ENCODE results near the gene ANKRD37.
A peak's percentile ranks its signal among the peaks of the same experiment; 100 is the strongest.

ANKRD37 gene

DNA sequence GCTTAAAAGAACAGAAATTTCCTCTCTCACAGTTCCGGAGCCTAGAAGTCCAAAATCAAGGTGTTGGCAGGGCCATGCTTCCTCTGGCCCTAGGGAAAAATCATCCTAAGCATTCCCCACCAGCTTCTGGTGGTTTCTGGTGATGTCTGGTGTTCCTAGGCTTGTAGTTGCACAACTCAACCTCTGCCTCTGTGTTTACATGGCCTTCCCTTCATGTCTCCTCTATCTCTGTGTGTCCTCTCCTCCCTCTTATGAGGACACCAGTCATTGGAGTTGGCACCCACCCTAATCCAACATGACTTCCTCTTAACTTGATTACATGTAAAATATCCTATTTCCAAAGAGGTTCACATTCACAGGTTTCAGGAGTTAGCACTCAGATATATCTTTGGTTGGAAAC, 16.3 kb upstream of the ANKRD37 start:
- DNase-seq: no peak

DNA sequence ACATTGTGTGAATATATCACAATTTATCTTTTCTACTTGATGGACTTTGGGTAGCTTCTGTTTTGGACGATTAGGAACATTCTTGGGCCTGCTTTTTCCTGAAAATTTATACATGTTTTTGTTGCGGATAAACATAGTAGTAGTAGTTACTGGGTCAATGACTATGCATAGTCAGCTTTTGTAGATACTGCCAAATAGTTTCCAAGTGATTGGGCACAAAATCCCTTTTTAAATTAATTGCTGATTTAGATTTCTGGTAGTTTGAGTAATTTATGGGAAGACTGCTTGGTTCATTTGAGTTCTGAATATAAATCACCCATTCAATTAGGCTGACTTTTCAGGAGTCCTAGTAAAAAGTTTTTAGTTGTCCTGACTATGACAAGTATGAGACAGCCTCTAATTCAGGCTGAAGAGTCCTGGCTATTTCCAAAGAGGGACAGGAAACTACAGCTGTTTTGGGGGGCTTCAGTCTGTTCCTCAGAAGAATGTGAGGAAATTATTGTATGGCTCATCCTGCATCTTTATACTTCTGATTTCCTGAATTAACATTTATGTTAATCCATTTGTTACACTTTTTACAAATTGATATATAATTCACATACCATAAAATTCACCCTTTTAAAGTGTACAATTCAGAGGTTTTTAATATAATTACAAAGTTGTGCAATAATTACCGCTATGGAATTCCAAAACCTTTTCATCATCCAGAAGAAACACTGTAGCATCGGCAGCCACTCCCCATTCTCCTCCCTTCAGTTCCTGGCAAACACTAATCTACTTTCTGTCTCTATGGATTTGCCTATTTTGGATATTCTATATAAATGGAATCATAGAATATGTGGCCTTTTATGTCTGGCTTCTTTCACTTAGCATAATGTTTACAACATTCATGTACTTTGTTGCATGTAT, 15.1 kb upstream of the ANKRD37 start:
- DNase-seq: no peak

DNA sequence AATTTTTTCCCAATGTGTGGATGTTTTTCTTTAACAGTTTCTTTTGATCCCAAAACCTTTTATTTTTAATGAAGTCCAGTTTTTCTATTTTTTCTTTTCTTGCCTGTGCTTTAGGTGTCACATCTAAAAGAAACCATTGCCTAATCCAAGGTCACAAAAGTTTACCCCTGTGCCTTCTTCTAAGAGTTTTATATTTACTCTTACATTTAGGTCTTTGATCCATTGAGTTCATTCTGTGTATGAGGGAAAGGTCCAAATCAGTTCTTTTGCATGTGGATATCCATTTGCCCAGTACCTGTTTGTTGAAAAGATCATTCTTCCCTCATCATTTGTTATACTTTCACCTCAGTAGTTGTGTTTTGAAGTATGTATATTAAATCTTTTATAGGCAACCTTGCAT, 13.9 kb upstream of the ANKRD37 start:
- DNase-seq: no peak

DNA sequence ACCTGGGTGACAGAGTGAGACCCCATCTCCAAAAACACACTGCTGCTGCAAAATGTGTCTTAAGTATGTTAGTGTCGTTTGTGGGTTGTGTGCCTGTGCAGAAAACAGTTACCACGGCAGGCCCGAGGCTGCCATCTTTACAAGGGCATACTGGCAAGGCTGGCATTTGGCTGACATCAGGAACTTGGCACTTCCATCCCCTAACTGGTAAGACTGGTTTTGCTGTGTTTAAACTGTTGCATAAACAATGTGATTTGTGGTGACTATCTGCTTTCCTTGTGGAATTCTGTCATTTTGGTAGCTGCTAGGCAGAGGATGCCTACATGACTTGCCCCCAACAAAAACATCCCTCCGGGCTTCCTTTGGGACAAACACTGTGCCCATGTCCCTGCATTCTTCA, 13.2 kb upstream of the ANKRD37 start:
- no peak for DNase-seq

DNA sequence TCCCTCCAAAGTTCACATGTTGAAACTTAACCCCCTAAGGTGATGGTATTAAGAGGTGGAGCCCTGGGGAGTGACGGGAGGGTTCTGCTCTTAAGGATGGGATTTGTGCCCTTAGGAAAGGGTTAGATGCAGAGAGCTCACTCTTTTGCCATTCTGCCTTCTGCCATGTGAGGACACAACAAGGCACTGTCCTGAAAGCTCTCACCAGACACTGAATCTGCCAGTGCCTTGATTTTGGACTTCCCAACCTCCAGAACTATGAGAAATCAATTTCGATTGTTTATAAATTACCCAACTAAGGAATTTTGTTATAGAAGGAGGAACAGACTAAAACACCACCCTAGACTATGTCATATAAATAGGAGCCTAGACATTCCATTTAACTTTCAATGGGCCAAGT, 12.6 kb upstream of the ANKRD37 start:
- no peak for DNase-seq

- no peak for DNase-seq
These were observed 11.7 kb upstream of the ANKRD37 start for GRCh38 chr4:185384930-185385331.

DNA sequence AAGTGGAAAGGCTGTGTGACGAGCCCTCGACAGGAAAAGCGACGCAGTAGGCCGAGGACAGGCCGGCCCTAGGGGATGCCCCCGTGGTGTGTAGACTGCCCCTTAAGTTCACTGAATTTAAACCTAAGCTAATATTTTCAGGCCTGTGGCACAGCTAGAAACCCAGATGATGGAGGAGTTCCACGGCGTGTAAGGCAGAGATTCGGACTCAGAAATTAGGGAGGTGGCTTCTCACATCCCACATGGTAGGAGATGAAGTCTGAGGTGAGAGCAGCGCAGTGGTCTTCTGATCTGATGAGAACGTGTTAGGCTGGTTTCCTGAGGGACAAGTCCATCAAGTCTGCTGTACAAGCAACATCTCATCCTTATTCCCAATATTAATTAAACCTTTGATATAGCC, 8.7 kb upstream of the ANKRD37 start:
- DNase-seq: no peak

GRCh38 chr4:185390941-185391340, 5.7 kb upstream of the ANKRD37 start:
- no peak for DNase-seq

DNA sequence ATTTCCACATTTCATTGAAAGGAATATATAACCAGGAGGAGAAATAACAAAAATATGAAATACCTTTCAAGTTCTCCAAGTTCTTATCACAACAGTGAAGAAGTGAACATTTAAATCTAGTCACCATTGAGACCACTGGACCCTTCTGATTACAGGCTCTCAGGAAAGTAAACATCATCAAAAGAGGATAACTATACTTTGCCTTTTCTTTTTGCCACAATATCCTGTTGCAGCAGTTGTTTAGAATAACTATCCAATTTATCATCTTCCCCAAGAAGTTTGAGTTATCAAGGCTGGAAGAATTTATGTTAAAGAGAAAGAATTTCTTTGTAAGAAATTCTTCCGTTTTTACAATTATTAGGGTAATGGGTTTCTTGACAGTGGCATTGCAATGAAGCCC, 4.5 kb upstream of the ANKRD37 start:
- DNase-seq: no peak

DNA sequence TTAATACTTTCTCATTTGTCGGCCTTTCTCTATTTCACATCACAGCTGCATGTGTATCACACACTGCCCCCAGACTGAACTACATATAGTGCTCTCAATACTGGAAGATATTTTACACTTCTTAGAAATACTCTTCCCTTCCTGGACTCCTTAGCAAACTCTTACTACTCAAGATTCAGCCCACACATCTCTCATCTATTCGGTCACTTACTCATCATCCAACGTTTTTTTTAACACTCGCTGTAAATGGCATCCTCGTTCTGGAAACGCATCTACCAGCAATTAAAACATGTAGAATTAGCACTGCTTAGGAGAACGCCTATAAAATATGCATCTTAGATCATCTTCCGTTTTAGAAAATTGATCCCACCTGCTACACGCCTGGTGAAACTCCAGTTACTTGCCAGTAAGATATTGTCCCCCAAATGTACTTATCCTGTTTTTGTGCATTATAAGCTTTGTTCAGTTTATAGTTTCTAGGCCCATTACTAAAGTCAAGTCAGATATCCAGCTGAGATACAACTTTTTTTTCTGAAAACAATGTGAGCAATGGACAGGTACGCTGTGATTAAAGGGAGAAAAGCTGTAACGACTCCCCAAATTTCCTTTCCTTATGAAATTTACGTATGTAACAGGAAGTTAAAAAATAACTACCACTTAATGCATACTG, 1.9 kb upstream of the ANKRD37 start:
- DNase-seq: no peak

DNA sequence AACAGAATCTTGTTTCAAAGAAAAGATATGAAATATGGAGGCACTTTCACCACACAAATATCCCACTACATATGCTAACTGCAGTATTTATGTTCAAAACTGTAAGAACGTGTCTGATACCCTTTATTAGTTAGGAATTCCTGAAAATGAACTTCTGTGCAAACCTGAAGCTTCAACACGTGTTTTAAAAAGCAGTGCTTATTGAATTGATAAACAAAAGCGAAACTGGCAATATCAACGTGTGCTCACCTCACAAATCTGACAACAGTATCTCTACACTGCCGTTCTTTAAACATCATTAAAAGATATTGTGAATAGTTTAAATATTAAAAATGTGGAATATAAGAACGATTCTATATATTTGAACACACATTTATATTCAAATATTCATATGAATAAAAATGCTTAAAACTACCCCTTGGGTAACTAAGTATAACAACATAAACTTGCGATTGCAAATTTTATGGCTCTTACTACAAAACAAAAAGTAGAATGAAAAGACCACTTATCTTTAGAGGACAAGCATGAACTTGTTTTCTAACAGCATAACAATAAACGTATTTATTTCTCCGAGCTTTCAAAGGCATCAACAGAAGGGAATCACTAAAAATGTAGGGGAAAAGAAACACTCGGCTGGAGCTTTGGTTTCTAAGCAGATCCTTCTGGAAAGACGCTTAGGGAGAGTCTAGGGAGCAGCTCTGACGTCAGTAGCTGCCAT, 1.2 kb upstream of the ANKRD37 start, which contains the start of gene LRP2BP:
LRP2BP (minus strand) TSS at position 687 of the 718 bp plus-strand sequence. CDS start 17,738 bp downstream, outside the sequence.
- peak in 1 of 2 experiments; percentile 35 for DNase-seq

- DNase-seq: peak; percentile 77 to 97
These were observed 501 bp upstream of the ANKRD37 start for GRCh38 chr4:185395956-185396723.

GRCh38 chr4:185398618-185399017, 2.0 kb downstream of the ANKRD37 start:
- no peak for DNase-seq

DNA sequence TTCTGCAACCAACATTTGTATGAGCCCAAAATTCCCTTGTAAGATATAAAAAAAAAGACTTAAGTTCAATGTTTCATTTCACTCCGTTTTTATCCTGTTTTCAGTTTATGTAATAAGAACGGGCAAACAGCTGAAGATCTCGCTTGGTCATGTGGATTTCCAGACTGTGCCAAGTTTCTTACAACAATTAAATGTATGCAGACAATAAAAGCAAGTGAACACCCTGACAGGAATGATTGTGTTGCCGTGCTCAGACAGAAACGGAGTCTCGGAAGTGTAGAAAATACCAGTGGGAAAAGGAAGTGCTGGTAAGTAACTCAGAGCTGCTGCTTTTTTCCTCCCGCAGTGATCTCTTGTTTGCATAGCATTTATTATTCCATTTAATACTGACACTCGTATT, 2.8 kb downstream of the ANKRD37 start:
- DNase-seq: no peak

DNA sequence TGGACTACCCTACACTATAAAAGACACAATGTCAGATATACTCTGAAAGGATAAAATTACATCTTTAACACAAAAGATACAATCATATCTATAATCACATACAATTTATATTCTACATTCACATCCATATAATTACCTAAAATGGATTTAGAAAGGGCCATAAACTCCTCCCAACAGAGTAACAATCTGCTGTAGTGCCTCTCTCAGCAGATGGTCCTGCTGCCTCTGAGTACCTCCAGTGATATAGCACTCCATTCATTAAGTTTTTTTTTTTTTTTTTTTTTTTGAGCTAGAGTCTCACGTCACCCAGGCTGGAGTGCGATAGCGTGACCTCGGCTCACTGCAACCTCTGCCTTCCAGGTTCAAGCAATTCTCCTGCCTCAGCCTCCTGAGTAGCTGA, 7.4 kb downstream of the ANKRD37 start:
- no peak for DNase-seq

DNA sequence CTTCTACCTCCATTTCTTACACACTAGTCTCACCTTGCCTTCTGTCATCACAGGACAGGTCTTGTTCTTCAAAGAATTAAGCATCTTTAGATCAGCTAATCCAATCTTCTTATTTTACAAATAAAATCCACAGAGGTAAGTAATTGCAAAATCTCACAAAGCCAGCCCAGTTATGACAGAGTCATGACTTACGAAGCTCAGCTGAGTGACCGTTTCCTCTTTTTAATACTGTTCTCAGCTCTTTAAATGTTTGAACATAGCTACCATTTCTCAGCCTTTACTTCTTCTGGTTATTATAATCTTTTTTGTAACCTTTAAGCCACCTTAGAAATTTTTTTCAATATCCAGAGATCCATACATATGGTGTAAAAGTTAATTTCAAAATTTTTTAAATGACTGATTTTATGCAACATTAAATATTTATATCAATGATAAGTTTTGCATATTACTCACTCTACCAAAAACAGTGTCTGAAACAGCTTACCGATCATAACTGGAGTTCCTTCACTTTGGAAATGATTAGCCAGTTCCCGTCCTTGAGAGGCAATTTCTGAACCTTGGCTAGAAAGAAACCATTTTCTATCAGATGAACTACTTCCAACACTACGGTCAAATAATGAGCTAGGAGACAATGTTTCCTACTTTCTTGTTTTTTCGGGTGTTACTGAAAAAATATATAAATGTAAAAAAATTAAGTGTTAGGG, 8.8 kb downstream of the ANKRD37 start:
- DNase-seq: no peak

DNA sequence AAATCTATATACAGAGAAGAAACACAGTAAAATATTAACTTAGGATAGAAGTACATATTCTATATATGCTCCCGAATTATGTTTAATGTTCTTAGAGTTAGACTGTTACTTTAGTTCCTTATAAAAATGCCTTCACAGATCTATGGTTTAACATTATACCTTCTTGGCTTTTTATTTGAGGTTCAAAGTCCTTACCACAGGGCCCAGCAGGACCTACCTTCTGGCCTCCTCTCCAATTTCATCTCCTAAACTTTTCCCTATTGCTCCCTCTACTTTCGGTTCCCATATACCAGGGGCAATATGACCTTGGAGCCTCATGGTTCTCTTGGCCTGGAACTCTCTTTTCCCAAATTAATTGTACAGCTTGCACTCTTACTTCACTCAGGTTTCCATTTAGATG, 11.8 kb downstream of the ANKRD37 start:
- DNase-seq: no peak

DNA sequence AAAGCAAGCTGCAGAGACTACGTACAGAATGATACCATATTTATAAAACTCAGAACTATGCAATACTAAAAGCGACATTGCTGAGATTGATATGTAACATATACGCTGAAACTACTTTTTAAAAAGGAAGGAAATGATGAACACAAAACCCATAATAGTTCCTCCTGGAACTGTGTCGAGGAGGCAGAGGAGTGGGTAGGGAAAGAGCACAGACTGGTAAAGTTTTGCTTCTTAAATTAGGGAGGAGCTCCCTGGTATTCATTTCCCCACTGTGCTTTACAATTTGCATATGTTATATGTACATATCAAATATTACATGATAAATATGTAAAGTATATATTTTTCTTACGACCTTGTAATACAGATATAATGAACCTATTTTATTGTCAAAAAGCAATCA, 15.2 kb downstream of the ANKRD37 start:
- DNase-seq: no peak

GRCh38 chr4:185412412-185412811, 15.8 kb downstream of the ANKRD37 start:
- DNase-seq: no peak

GRCh38 chr4:185416955-185417354, 20.3 kb downstream of the ANKRD37 start:
- no peak for DNase-seq

DNA sequence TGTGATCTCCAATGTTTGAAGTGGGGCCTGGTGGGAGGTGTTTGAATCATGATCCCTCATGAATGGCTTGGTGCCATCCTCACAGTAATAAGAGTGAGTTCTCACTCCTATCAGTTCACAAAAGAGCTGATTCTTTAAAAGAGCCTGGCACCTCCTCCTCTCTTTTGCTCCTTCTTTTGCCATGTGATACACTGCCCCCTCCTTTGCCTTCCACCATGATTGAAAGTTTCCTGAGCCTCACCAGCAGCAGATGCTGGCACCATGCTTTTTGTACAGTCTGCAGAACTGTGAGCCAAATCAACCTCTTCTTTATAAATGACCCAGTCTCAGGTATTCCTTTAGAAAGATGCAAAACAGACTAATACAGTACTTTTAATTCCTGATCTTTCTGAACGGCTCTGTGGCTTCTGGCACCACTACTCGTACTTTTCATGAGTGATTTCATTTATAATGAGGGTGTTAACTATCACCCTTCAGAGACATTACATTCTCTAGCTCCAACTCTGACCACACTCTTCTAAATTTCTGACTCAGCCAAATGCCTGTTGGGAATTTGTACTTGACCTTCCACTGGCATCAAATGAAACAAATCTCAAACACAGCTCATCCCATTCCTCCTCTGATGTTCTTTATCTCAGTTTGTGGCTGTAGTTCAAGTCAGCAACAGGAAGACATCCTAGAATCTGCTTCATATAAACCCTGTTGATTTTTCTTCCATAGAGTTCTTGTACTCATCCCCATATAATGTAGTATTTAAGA, 24.9 kb downstream of the ANKRD37 start:
- no peak for DNase-seq
